ENCODE data around the gene GNG7. TPM values are rescaled to one million over a fixed set of nuclear protein-coding genes. Genes with fewer than 3 reads are reported as not detected.
A peak's percentile ranks its signal among the peaks of the same experiment; 100 is the strongest.

GNG7 gene
- total and polyA plus RNA-seq, 10 of the 15 experiments (the other 5 are each of a cell fraction or from before 2014, with no cell fraction given), result 1.9 to 13.6 (median 6.5) TPM

- TF ChIP-seq WRNIP1 (IDR thresholded peaks at IDR 0.05; ENCODE audit: borderline replicate concordance, low read depth, low read length) (no peak), FOXM1 (IDR thresholded peaks at IDR 0.05; ENCODE audit: low read depth, low read length) (peak; percentile 99), NR2F1 (conservative IDR thresholded peaks at IDR 0.05) (peak; percentile 99), RBBP5 (conservative IDR thresholded peaks at IDR 0.05) (no peak), RAD21 (IDR thresholded peaks at IDR 0.05; ENCODE audit: insufficient read depth, low read depth, low read length) (peak; percentile 1; the same call in 1 of the 2 replicates), MXI1 (IDR thresholded peaks at IDR 0.05; ENCODE audit: low read depth, low read length) (peak; percentile 85), GABPA (IDR thresholded peaks at IDR 0.05; ENCODE audit: low read depth) (no peak), SIN3A (IDR thresholded peaks at IDR 0.05; ENCODE audit: low read depth, low read length) (no peak), BACH1 (IDR thresholded peaks at IDR 0.05; ENCODE audit: borderline replicate concordance) (peak; percentile 95), CBFB (IDR thresholded peaks at IDR 0.05; ENCODE audit: low read depth) (peak; percentile 84), JUNB (IDR thresholded peaks at IDR 0.05) (peak; percentile 76), POLR2A (IDR thresholded peaks at IDR 0.05; ENCODE audit: low read depth, low read length) (peak; percentile 78), BHLHE40 (IDR thresholded peaks at IDR 0.05; ENCODE audit: borderline replicate concordance in 1 of 2, low read depth in 2 of 2, low read length in 1 of 2) (peak; percentile 97 to 99), SMARCA5 (IDR thresholded peaks at IDR 0.05) (no peak), ZNF217 (IDR thresholded peaks at IDR 0.05) (0 out of 2 replicates have a peak, but pooled peaks have one; percentile 62), YBX1 (IDR thresholded peaks at IDR 0.05) (peak; percentile 70; the same call in 1 of the 2 replicates), EZH2 (IDR thresholded peaks at IDR 0.05; ENCODE audit: borderline replicate concordance, control insufficient read depth, low read depth, low read length) (no peak), CREM (IDR thresholded peaks at IDR 0.05; ENCODE audit: low read depth) (peak; percentile 92), SREBF1 (IDR thresholded peaks at IDR 0.05; ENCODE audit: low read length) (no peak; the same call in 1 of the 2 replicates)
- TF ChIP-seq, protein P1, sequence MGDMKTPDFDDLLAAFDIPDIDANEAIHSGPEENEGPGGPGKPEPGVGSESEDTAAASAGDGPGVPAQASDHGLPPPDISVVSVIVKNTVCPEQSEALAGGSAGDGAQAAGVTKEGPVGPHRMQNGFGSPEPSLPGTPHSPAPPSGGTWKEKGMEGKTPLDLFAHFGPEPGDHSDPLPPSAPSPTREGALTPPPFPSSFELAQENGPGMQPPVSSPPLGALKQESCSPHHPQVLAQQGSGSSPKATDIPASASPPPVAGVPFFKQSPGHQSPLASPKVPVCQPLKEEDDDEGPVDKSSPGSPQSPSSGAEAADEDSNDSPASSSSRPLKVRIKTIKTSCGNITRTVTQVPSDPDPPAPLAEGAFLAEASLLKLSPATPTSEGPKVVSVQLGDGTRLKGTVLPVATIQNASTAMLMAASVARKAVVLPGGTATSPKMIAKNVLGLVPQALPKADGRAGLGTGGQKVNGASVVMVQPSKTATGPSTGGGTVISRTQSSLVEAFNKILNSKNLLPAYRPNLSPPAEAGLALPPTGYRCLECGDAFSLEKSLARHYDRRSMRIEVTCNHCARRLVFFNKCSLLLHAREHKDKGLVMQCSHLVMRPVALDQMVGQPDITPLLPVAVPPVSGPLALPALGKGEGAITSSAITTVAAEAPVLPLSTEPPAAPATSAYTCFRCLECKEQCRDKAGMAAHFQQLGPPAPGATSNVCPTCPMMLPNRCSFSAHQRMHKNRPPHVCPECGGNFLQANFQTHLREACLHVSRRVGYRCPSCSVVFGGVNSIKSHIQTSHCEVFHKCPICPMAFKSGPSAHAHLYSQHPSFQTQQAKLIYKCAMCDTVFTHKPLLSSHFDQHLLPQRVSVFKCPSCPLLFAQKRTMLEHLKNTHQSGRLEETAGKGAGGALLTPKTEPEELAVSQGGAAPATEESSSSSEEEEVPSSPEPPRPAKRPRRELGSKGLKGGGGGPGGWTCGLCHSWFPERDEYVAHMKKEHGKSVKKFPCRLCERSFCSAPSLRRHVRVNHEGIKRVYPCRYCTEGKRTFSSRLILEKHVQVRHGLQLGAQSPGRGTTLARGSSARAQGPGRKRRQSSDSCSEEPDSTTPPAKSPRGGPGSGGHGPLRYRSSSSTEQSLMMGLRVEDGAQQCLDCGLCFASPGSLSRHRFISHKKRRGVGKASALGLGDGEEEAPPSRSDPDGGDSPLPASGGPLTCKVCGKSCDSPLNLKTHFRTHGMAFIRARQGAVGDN (IDR thresholded peaks at IDR 0.05), result peak; percentile 66
- TF ChIP-seq, protein P2, sequence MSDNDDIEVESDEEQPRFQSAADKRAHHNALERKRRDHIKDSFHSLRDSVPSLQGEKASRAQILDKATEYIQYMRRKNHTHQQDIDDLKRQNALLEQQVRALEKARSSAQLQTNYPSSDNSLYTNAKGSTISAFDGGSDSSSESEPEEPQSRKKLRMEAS (IDR thresholded peaks at IDR 0.05; ENCODE audit: low read depth, low read length), result 0 out of 2 replicates have a peak, but pooled peaks have one; percentile 28
- TF ChIP-seq, protein P3, sequence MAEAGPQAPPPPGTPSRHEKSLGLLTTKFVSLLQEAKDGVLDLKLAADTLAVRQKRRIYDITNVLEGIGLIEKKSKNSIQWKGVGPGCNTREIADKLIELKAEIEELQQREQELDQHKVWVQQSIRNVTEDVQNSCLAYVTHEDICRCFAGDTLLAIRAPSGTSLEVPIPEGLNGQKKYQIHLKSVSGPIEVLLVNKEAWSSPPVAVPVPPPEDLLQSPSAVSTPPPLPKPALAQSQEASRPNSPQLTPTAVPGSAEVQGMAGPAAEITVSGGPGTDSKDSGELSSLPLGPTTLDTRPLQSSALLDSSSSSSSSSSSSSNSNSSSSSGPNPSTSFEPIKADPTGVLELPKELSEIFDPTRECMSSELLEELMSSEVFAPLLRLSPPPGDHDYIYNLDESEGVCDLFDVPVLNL (IDR thresholded peaks at IDR 0.05; ENCODE audit: low read depth, low read length), result no peak
Observed at GRCh38 chr19:2607712-2608601, 94.5 kb downstream of the GNG7 start (continued).

All from GM12878 (cell line).